Measurements from ENCODE around the gene C10orf67.

Gene C10orf67

GRCh38 chr10:23195846-23196600, 148.6 kb downstream of the C10orf67 start:
- TF ChIP-seq ZFX (IDR thresholded peaks at IDR 0.05; ENCODE audit: borderline replicate concordance): no peak
- no peak for TF ChIP-seq CTCF (IDR thresholded peaks at IDR 0.05)
- H3K27ac ChIP-seq: no peak overlapping the region

GRCh38 chr10:23194966-23195845, 149.4 kb downstream of the C10orf67 start:
- TF ChIP-seq CTCF (IDR thresholded peaks at IDR 0.05) (no peak), ZFX (IDR thresholded peaks at IDR 0.05; ENCODE audit: borderline replicate concordance) (no peak)

GRCh38 chr10:23194471-23194965, 150.1 kb downstream of the C10orf67 start:
- TF ChIP-seq CTCF (IDR thresholded peaks at IDR 0.05): no peak
- no peak for TF ChIP-seq ZFX (IDR thresholded peaks at IDR 0.05; ENCODE audit: borderline replicate concordance)
- no peak overlapping the region for H3K27ac ChIP-seq

More at GRCh38 chr10:23194966-23195845, 149.4 kb downstream of the C10orf67 start:
- H3K27ac ChIP-seq: no peak overlapping the region

GRCh38 chr10:23193435-23194074, 151.0 kb downstream of the C10orf67 start:
- no peak for TF ChIP-seq ZFX (IDR thresholded peaks at IDR 0.05; ENCODE audit: borderline replicate concordance)
- TF ChIP-seq CTCF (IDR thresholded peaks at IDR 0.05): no peak
- no peak overlapping the region for H3K27ac ChIP-seq

GRCh38 chr10:23192712-23193434, 151.7 kb downstream of the C10orf67 start:
- no peak overlapping the region for H3K27ac ChIP-seq
- TF ChIP-seq ZFX (IDR thresholded peaks at IDR 0.05; ENCODE audit: borderline replicate concordance): no peak
- no peak for TF ChIP-seq CTCF (IDR thresholded peaks at IDR 0.05)

- no peak within 1 kb of the TSS for H3K27ac ChIP-seq
- TF ChIP-seq ZFX (IDR thresholded peaks at IDR 0.05; ENCODE audit: borderline replicate concordance) (no peak), CTCF (IDR thresholded peaks at IDR 0.05) (no peak)
Observed at GRCh38 chr10:23191764-23192711, 152.6 kb downstream of the C10orf67 start, which contains the start of gene PTF1A. Gene PTF1A (plus strand): TSS chr10:23192312. CDS start chr10:23192531, 219 bp downstream.
